NB4 (cell line): Measurements from ENCODE around the gene SIL1.

ENCODE experiments used
- CTCF ChIP-seq: IDR thresholded peaks from one replicate; pipeline ENCODE4 v1.5.1; 2012; ENCODE audit warnings: low read depth, low read length
- POLR2A ChIP-seq: IDR thresholded peaks from 2 replicates; pipeline ENCODE4 v1.6.1; 2011; ENCODE audit warnings: mild to moderate bottlenecking; ENCODE audit not compliant: insufficient read length; ENCODE audit errors: extremely low read depth

- TF ChIP-seq POLR2A (no peak), CTCF (no peak)
Observed at GRCh38 chr5:139133282-139133681, 64.9 kb downstream of the SIL1 start.
